NCI-H226 (cell line): ENCODE data around the gene KXD1.
"Not testable (repeated sequence)": the region's sequence is repeated elsewhere in the genome, so short reads cannot be mapped to it uniquely, and the experiment has no call there.

Source experiments
- DNase-seq: peaks from one replicate; pipeline ENCODE4 v3.0.0-alpha.2; 2015

The KXD1 gene

GRCh38 chr19:18587561-18587960 lies 29.9 kb downstream of the KXD1 start:
- DNase-seq, result no peak

GRCh38 chr19:18587962-18588610 lies 30.4 kb downstream of the KXD1 start:
- DNase-seq, result no peak

- DNase-seq, result peak; percentile 59
These were observed 31.1 kb downstream of the KXD1 start, which contains the start of gene REX1BD for GRCh38 chr19:18588611-18589379. Gene REX1BD (plus strand): TSS chr19:18588798. CDS start chr19:18588802, 4 bp downstream.

GRCh38 chr19:18589380-18590272 lies 32.0 kb downstream of the KXD1 start:
- peak; percentile 66 for DNase-seq

- peak; percentile 29 for DNase-seq
These were observed 32.9 kb downstream of the KXD1 start for GRCh38 chr19:18590273-18591272.

- DNase-seq, result no peak
These were observed 34.2 kb downstream of the KXD1 start for GRCh38 chr19:18591735-18592385.

GRCh38 chr19:18592732-18593131 lies 35.1 kb downstream of the KXD1 start:
- DNase-seq, result not testable (repeated sequence)

GRCh38 chr19:18593367-18594095 lies 35.9 kb downstream of the KXD1 start:
- no peak for DNase-seq

- peak; percentile 73 for DNase-seq
These were observed 36.6 kb downstream of the KXD1 start for GRCh38 chr19:18594096-18594823.

- no peak for DNase-seq
These were observed 37.2 kb downstream of the KXD1 start for GRCh38 chr19:18594824-18595373.

GRCh38 chr19:18595475-18595874 lies 37.8 kb downstream of the KXD1 start:
- DNase-seq, result no peak

- DNase-seq, result no peak
These were observed 39.1 kb downstream of the KXD1 start for GRCh38 chr19:18596752-18597157.

GRCh38 chr19:18597809-18598660 lies 40.4 kb downstream of the KXD1 start:
- DNase-seq, result no peak

- DNase-seq, result no peak
These were observed 41.8 kb downstream of the KXD1 start for GRCh38 chr19:18599485-18599884.

- not testable (repeated sequence) for DNase-seq
These were observed 43.2 kb downstream of the KXD1 start for GRCh38 chr19:18600692-18601397.

- no peak for DNase-seq
These were observed 44.2 kb downstream of the KXD1 start for GRCh38 chr19:18601875-18602274.

GRCh38 chr19:18603255-18603957 lies 45.7 kb downstream of the KXD1 start:
- no peak for DNase-seq
